ENCODE data around the gene SERPINB1.

SERPINB1 gene

DNA sequence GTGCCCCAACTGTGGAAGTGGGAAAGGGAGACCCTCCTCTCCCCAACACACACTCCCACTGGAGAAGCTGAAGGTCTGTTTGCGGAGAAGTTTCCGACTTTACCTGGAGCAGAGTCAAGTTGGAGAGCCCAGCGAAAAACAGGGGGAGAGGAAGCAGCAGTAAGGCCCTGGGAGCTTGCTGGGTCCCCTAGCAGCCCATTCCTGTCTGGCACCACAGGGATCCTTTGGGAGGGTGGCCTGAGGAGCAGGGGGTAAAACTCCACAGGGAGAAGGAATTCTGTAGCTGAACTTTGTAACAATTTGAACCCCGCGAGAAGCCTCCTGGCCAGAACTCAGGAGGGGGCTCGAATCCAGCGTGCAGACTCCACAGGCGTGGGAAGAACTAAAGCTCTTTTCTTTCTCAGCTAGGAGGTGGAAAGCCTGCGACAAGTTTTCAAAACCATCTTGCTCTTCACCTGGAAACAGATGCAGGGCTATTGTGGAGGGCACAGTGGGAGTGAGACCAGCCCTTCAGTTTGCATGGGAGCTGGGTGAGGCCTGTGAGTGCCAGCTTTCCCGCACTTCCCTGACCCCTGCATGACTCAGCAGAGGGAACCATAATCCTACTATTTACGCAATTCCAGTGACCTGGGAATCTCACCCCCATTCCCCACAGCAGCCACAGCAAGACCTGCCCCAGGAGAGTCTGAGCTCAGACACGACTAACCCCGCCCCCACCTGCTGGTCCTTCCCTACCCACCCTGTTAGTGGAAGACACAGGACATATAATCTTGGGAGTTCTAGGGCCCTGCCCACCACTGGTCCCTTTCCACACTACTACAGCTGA lies 35.6 kb upstream of the SERPINB1 start:
- Histone ChIP-seq H3K27ac (ENCODE audit: extremely low read depth, low read depth, low read length) (no peak overlapping the region), H3K36me3 (ENCODE audit: control insufficient read depth in 2 of 2, insufficient read depth in 1 of 2, low read length in 2 of 2) (no peaks in the 10 kb centered on the region), H3K4me1 (ENCODE audit: control insufficient read depth, insufficient read depth, low read length) (no peaks in the 10 kb centered on the region), H3K4me3 (ENCODE audit: low read depth, low read length) (no peak overlapping the region), H3K9me3 (ENCODE audit: control insufficient read depth, insufficient read depth, low read depth, low read length) (no peaks in the 10 kb centered on the region)
- ChIA-PET POLR2A (interaction anchor here (1.5 to 1.7 kb wide), 2 partner anchors 19 to 111 kb away, joined by 3 to 4 read pairs; no protein-coding TSS in a partner anchor), CTCF (interaction anchor here (0.6 to 4.0 kb wide), 5 partner anchors 30 to 75 kb away, joined by 3 to 20 read pairs (median 4); no protein-coding TSS in a partner anchor)
- TF ChIP-seq, protein P1, sequence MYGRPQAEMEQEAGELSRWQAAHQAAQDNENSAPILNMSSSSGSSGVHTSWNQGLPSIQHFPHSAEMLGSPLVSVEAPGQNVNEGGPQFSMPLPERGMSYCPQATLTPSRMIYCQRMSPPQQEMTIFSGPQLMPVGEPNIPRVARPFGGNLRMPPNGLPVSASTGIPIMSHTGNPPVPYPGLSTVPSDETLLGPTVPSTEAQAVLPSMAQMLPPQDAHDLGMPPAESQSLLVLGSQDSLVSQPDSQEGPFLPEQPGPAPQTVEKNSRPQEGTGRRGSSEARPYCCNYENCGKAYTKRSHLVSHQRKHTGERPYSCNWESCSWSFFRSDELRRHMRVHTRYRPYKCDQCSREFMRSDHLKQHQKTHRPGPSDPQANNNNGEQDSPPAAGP (tag by site-specific recombination; IDR thresholded peaks at IDR 0.05): peak; percentile 83
- TF ChIP-seq ZNF610 (tag by site-specific recombination; IDR thresholded peaks at IDR 0.05; ENCODE audit: borderline replicate concordance) (no peak), ZIC2 (tag by site-specific recombination; IDR thresholded peaks at IDR 0.05) (peak; percentile 81), SCRT2 (tag by site-specific recombination; IDR thresholded peaks at IDR 0.05) (0 out of 2 replicates have a peak, but pooled peaks have one; percentile 15)
- TF ChIP-seq, protein P2, sequence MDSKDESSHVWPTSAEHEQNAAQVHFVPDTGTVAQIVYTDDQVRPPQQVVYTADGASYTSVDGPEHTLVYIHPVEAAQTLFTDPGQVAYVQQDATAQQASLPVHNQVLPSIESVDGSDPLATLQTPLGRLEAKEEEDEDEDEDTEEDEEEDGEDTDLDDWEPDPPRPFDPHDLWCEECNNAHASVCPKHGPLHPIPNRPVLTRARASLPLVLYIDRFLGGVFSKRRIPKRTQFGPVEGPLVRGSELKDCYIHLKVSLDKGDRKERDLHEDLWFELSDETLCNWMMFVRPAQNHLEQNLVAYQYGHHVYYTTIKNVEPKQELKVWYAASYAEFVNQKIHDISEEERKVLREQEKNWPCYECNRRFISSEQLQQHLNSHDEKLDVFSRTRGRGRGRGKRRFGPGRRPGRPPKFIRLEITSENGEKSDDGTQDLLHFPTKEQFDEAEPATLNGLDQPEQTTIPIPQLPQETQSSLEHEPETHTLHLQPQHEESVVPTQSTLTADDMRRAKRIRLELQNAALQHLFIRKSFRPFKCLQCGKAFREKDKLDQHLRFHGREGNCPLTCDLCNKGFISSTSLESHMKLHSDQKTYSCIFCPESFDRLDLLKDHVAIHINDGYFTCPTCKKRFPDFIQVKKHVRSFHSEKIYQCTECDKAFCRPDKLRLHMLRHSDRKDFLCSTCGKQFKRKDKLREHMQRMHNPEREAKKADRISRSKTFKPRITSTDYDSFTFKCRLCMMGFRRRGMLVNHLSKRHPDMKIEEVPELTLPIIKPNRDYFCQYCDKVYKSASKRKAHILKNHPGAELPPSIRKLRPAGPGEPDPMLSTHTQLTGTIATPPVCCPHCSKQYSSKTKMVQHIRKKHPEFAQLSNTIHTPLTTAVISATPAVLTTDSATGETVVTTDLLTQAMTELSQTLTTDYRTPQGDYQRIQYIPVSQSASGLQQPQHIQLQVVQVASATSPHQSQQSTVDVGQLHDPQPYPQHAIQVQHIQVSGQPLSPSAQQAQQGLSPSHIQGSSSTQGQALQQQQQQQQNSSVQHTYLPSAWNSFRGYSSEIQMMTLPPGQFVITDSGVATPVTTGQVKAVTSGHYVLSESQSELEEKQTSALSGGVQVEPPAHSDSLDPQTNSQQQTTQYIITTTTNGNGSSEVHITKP (tag by site-specific recombination; IDR thresholded peaks at IDR 0.05): 0 out of 2 replicates have a peak, but pooled peaks have one; percentile 17

DNA sequence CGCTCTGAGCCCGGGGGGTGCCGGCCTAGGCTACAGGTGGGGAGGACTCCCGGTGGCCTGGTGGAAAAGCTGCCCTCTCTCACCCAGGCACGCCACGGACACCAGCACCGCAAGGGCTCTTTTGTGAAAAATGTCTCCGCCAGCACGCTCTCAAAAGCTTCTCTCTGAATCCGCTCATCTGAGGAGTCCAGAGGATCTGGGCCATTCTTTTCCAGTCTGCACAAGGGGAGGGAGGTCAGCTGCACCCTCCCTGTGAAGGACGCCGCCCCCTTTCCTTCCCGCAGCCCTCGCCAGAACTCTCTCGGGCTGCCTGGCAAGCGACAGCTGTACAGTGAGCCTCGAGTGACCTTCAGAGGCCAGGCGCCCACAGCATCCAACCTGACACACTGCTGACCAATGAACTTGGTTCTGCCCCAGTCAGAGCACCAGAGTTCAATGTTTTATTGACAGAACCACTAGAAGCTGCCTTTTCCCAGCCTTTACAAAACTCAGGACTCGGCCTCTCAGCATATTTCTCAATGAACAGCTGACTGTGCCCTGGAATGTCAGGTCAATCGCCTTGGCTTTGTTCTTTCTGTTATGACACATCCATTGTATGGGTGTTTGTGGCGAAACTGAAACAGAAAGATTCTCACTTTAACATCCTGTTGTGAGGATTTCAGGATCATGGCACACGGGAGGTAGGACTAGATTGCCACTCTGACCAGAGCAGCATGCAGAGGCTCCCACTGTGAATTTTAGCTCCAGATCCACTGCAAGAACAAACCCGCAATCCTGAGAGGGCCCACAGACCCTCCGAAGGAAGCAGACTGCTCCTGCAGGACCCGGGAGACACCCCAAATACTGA lies 34.8 kb upstream of the SERPINB1 start:
- ChIA-PET POLR2A (interaction anchor here (1.5 kb wide), 1 partner anchor 112 kb away, joined by 3 read pairs; no protein-coding TSS in a partner anchor), CTCF (interaction anchor here (1.2 to 4.0 kb wide), 3 partner anchors 29 to 76 kb away, joined by 3 to 20 read pairs (median 6); no protein-coding TSS in a partner anchor)
- H3K36me3 ChIP-seq (ENCODE audit: control insufficient read depth in 2 of 2, insufficient read depth in 1 of 2, low read length in 2 of 2): no peaks in the 10 kb centered on the region
- H3K9me3 ChIP-seq (ENCODE audit: control insufficient read depth, insufficient read depth, low read depth, low read length): no peaks in the 10 kb centered on the region
- no peaks in the 10 kb centered on the region for H3K4me1 ChIP-seq (ENCODE audit: control insufficient read depth, insufficient read depth, low read length)
- H3K4me3 ChIP-seq (ENCODE audit: low read depth, low read length): no peak overlapping the region
- H3K27ac ChIP-seq (ENCODE audit: extremely low read depth, low read depth, low read length): no peak overlapping the region
- TF ChIP-seq, protein P3, sequence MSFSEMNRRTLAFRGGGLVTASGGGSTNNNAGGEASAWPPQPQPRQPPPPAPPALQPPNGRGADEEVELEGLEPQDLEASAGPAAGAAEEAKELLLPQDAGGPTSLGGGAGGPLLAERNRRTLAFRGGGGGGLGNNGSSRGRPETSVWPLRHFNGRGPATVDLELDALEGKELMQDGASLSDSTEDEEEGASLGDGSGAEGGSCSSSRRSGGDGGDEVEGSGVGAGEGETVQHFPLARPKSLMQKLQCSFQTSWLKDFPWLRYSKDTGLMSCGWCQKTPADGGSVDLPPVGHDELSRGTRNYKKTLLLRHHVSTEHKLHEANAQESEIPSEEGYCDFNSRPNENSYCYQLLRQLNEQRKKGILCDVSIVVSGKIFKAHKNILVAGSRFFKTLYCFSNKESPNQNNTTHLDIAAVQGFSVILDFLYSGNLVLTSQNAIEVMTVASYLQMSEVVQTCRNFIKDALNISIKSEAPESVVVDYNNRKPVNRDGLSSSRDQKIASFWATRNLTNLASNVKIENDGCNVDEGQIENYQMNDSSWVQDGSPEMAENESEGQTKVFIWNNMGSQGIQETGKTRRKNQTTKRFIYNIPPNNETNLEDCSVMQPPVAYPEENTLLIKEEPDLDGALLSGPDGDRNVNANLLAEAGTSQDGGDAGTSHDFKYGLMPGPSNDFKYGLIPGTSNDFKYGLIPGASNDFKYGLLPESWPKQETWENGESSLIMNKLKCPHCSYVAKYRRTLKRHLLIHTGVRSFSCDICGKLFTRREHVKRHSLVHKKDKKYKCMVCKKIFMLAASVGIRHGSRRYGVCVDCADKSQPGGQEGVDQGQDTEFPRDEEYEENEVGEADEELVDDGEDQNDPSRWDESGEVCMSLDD (tag by site-specific recombination; IDR thresholded peaks at IDR 0.05): no peak
- TF ChIP-seq ZNF112 (tag by site-specific recombination; IDR thresholded peaks at IDR 0.05): no peak
- no peak for TF ChIP-seq ZNF585B (tag by site-specific recombination; IDR thresholded peaks at IDR 0.05)
- TF ChIP-seq, protein P4, sequence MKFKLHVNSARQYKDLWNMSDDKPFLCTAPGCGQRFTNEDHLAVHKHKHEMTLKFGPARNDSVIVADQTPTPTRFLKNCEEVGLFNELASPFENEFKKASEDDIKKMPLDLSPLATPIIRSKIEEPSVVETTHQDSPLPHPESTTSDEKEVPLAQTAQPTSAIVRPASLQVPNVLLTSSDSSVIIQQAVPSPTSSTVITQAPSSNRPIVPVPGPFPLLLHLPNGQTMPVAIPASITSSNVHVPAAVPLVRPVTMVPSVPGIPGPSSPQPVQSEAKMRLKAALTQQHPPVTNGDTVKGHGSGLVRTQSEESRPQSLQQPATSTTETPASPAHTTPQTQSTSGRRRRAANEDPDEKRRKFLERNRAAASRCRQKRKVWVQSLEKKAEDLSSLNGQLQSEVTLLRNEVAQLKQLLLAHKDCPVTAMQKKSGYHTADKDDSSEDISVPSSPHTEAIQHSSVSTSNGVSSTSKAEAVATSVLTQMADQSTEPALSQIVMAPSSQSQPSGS (tag by site-specific recombination; IDR thresholded peaks at IDR 0.05; ENCODE audit: low read depth): no peak
- TF ChIP-seq, protein P5, sequence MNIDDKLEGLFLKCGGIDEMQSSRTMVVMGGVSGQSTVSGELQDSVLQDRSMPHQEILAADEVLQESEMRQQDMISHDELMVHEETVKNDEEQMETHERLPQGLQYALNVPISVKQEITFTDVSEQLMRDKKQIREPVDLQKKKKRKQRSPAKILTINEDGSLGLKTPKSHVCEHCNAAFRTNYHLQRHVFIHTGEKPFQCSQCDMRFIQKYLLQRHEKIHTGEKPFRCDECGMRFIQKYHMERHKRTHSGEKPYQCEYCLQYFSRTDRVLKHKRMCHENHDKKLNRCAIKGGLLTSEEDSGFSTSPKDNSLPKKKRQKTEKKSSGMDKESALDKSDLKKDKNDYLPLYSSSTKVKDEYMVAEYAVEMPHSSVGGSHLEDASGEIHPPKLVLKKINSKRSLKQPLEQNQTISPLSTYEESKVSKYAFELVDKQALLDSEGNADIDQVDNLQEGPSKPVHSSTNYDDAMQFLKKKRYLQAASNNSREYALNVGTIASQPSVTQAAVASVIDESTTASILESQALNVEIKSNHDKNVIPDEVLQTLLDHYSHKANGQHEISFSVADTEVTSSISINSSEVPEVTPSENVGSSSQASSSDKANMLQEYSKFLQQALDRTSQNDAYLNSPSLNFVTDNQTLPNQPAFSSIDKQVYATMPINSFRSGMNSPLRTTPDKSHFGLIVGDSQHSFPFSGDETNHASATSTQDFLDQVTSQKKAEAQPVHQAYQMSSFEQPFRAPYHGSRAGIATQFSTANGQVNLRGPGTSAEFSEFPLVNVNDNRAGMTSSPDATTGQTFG (tag by site-specific recombination; IDR thresholded peaks at IDR 0.05; ENCODE audit: borderline replicate concordance): no peak
- no peak for TF ChIP-seq ZNF132 (tag by site-specific recombination; IDR thresholded peaks at IDR 0.05; ENCODE audit: borderline replicate concordance)
- TF ChIP-seq ZNF146 (tag by site-specific recombination; IDR thresholded peaks at IDR 0.05): no peak
- TF ChIP-seq, protein P6, sequence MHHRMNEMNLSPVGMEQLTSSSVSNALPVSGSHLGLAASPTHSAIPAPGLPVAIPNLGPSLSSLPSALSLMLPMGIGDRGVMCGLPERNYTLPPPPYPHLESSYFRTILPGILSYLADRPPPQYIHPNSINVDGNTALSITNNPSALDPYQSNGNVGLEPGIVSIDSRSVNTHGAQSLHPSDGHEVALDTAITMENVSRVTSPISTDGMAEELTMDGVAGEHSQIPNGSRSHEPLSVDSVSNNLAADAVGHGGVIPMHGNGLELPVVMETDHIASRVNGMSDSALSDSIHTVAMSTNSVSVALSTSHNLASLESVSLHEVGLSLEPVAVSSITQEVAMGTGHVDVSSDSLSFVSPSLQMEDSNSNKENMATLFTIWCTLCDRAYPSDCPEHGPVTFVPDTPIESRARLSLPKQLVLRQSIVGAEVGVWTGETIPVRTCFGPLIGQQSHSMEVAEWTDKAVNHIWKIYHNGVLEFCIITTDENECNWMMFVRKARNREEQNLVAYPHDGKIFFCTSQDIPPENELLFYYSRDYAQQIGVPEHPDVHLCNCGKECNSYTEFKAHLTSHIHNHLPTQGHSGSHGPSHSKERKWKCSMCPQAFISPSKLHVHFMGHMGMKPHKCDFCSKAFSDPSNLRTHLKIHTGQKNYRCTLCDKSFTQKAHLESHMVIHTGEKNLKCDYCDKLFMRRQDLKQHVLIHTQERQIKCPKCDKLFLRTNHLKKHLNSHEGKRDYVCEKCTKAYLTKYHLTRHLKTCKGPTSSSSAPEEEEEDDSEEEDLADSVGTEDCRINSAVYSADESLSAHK (tag by site-specific recombination; IDR thresholded peaks at IDR 0.05): no peak
- TF ChIP-seq, protein P7, sequence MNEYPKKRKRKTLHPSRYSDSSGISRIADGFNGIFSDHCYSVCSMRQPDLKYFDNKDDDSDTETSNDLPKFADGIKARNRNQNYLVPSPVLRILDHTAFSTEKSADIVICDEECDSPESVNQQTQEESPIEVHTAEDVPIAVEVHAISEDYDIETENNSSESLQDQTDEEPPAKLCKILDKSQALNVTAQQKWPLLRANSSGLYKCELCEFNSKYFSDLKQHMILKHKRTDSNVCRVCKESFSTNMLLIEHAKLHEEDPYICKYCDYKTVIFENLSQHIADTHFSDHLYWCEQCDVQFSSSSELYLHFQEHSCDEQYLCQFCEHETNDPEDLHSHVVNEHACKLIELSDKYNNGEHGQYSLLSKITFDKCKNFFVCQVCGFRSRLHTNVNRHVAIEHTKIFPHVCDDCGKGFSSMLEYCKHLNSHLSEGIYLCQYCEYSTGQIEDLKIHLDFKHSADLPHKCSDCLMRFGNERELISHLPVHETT (tag by site-specific recombination; IDR thresholded peaks at IDR 0.05): no peak
